Mesenchymal stem cell (in vitro differentiated cells and primary cell): ENCODE data around the gene SOCS3.

ENCODE experiments used
- DNase-seq: peaks from one replicate; pipeline ENCODE4 v3.0.0-alpha.2; 2013
- H2AFZ ChIP-seq: one replicate; pipeline ENCODE4 v1.6.1; 2013; ENCODE audit warnings: low read depth, mild to moderate bottlenecking, control low read depth, inconsistent platforms, low read length, moderate library complexity
- H2AK5ac ChIP-seq: 2 replicates; pipeline ENCODE4 v1.6.1; 2013; ENCODE audit warnings: low read length, moderate library complexity, mild to moderate bottlenecking, inconsistent platforms; ENCODE audit not compliant: severe bottlenecking
- H2BK120ac ChIP-seq: one replicate; pipeline ENCODE4 v1.6.1; 2013; ENCODE audit warnings: low read depth, mild to moderate bottlenecking, inconsistent platforms, low read length, moderate library complexity
- H2BK12ac ChIP-seq, 2 experiments: one replicate each; pipeline ENCODE4 v1.6.1; 2013; ENCODE audit warnings: inconsistent platforms in 2 of 2, low read length in 2 of 2, mild to moderate bottlenecking in 2 of 2, moderate library complexity in 2 of 2, control low read depth in 1 of 2
- H2BK15ac ChIP-seq: one replicate; pipeline ENCODE4 v1.6.1; 2013; ENCODE audit warnings: mild to moderate bottlenecking, low read depth, inconsistent platforms; ENCODE audit not compliant: poor library complexity, severe bottlenecking
- H2BK5ac ChIP-seq: 2 replicates; pipeline ENCODE4 v1.6.1; 2013; ENCODE audit warnings: low read depth, mild to moderate bottlenecking, low read length, control low read depth, inconsistent platforms; ENCODE audit not compliant: poor library complexity, severe bottlenecking
- H3K14ac ChIP-seq, 2 experiments: one replicate each; pipeline ENCODE4 v1.6.1; 2013; ENCODE audit warnings: inconsistent platforms in 2 of 2, low read length in 2 of 2, control low read depth in 1 of 2, mild to moderate bottlenecking in 1 of 2, moderate library complexity in 1 of 2
- H3K18ac ChIP-seq, 2 experiments: one replicate each; pipeline ENCODE4 v1.6.1; 2013; ENCODE audit warnings: inconsistent platforms in 2 of 2, low read length in 2 of 2, control low read depth in 1 of 2, low read depth in 1 of 2, mild to moderate bottlenecking in 1 of 2
- H3K23ac ChIP-seq, 2 experiments: one replicate each; pipeline ENCODE4 v1.6.1; 2013; ENCODE audit warnings: inconsistent platforms in 2 of 2, low read length in 2 of 2, mild to moderate bottlenecking in 2 of 2, moderate library complexity in 2 of 2, control low read depth in 1 of 2
- H3K27ac ChIP-seq: 2 replicates; pipeline ENCODE4 v1.5.1; 2013; ENCODE audit warnings: mild to moderate bottlenecking, moderate library complexity, low read length, control low read depth, inconsistent platforms; ENCODE audit not compliant: poor library complexity, severe bottlenecking
- H3K27me3 ChIP-seq, 2 experiments: 2 replicates each; pipeline versions ENCODE4 v1.6.1 to v1.7.0; 2013; ENCODE audit warnings: low read length in 2 of 2, mild to moderate bottlenecking in 2 of 2, moderate library complexity in 2 of 2, control low read depth in 1 of 2, inconsistent platforms in 1 of 2; ENCODE audit not compliant: control insufficient read depth in 1 of 2, insufficient read depth in 1 of 2
- H3K36me3 ChIP-seq, 2 experiments: 2 replicates each; pipeline versions ENCODE4 v1.6.1 to v1.7.0; 2013; ENCODE audit warnings: low read length in 2 of 2, control low read depth in 1 of 2, inconsistent platforms in 1 of 2, low read depth in 1 of 2, mild to moderate bottlenecking in 1 of 2; ENCODE audit not compliant: insufficient read depth in 2 of 2, control insufficient read depth in 1 of 2
- H3K4ac ChIP-seq, 2 experiments: one replicate each; pipeline ENCODE4 v1.6.1; 2013; ENCODE audit warnings: inconsistent platforms in 2 of 2, low read length in 2 of 2, mild to moderate bottlenecking in 2 of 2, moderate library complexity in 2 of 2, control low read depth in 1 of 2, low read depth in 1 of 2
- H3K4me1 ChIP-seq: 2 replicates; pipeline ENCODE4 v1.6.1; 2013; ENCODE audit warnings: low read depth, low read length, control low read depth; ENCODE audit not compliant: control insufficient read depth, insufficient read depth
- H3K4me2 ChIP-seq: 2 replicates; pipeline ENCODE4 v1.6.1; 2013; ENCODE audit warnings: low read length, mild to moderate bottlenecking, inconsistent platforms; ENCODE audit not compliant: poor library complexity, severe bottlenecking
- H3K4me3 ChIP-seq, 2 experiments: 2 replicates each; pipeline versions ENCODE4 v1.5.1 to v1.7.0; 2013; ENCODE audit warnings: low read length in 2 of 2, mild to moderate bottlenecking in 2 of 2, control low read depth in 1 of 2, low read depth in 1 of 2; ENCODE audit not compliant: insufficient read depth in 1 of 2
- H3K79me1 ChIP-seq: replicated peaks from 2 replicates; pipeline ENCODE4 v1.6.1; 2013; ENCODE audit warnings: mild to moderate bottlenecking, control low read depth, low read length, inconsistent platforms; ENCODE audit not compliant: poor library complexity, severe bottlenecking
- H3K9ac ChIP-seq: 2 replicates; pipeline ENCODE4 v1.7.0; 2013; ENCODE audit warnings: mild to moderate bottlenecking, low read length, moderate library complexity
- H3K9me3 ChIP-seq: 2 replicates; pipeline ENCODE4 v1.7.0; 2013; ENCODE audit warnings: mild to moderate bottlenecking, low read length; ENCODE audit not compliant: control insufficient read depth
- H4K8ac ChIP-seq: one replicate; pipeline ENCODE4 v1.6.1; 2013; ENCODE audit warnings: inconsistent platforms, mild to moderate bottlenecking, low read length, moderate library complexity
- H4K91ac ChIP-seq: one replicate; pipeline ENCODE4 v1.6.1; 2013; ENCODE audit warnings: mild to moderate bottlenecking, low read length, inconsistent platforms
- WGBS: methylation state at CpG from one replicate; pipeline ENCODE4 v1.1.7; 2013; ENCODE audit warnings: mixed read lengths; 5-methylcytosine and 5-hydroxymethylcytosine counted together

SOCS3 gene

GRCh38 chr17:78365561-78366108 is 5.8 kb upstream of the SOCS3 start:
- H3K4me2 ChIP-seq = peak overlapping the region; percentile 14
- H4K8ac ChIP-seq = peak overlapping the region; percentile 91
- H2AK5ac ChIP-seq = peak overlapping the region; percentile 89
- peak overlapping the region; percentile 97 for H2BK5ac ChIP-seq
- H3K27me3 ChIP-seq = no peaks in the 10 kb centered on the region
- H3K36me3 ChIP-seq = no peaks in the 10 kb centered on the region
- H3K79me1 ChIP-seq = no peaks in the 10 kb centered on the region
- peak overlapping the region; percentile 82 for H2BK120ac ChIP-seq
- H2AFZ ChIP-seq = no peak overlapping the region
- no peak overlapping the region for H3K4me3 ChIP-seq
- peak; percentile 50 for DNase-seq
- H3K14ac ChIP-seq = no peak overlapping the region
- H2BK12ac ChIP-seq = peak overlapping the region; percentile 69 to 90
- peak overlapping the region; percentile 99 for H3K27ac ChIP-seq
- H3K18ac ChIP-seq = peak overlapping the region; percentile 82 to 91
- H3K4ac ChIP-seq = peak overlapping the region; percentile 55 to 83
- H4K91ac ChIP-seq = peak overlapping the region; percentile 89
- no peak overlapping the region for H3K23ac ChIP-seq
- H2BK15ac ChIP-seq = peak overlapping the region; percentile 66
- H3K4me1 ChIP-seq = peaks cover 45% of the 10 kb centered on the region
- 18% methylated on average over 13 of the region's 16 CpGs for WGBS
- no peaks in the 10 kb centered on the region for H3K9me3 ChIP-seq
- H3K9ac ChIP-seq = peak overlapping the region; percentile 26

- no peaks in the 10 kb centered on the region for H3K9me3 ChIP-seq
- H4K91ac ChIP-seq = peak overlapping the region; percentile 44
- H3K79me1 ChIP-seq = no peaks in the 10 kb centered on the region
- H2AFZ ChIP-seq = no peak overlapping the region
- H4K8ac ChIP-seq = peak overlapping the region; percentile 33
- H3K4me1 ChIP-seq = peaks cover 48% of the 10 kb centered on the region
- H2AK5ac ChIP-seq = peak overlapping the region; percentile 75
- peak overlapping the region; percentile 56 for H2BK120ac ChIP-seq
- H3K27me3 ChIP-seq = no peaks in the 10 kb centered on the region
- H3K4ac ChIP-seq = peak overlapping the region; percentile 55 to 62
- peak overlapping the region; percentile 23 to 82 for H3K18ac ChIP-seq
- 66% methylated on average over 25 of the region's 26 CpGs for WGBS
- no peak overlapping the region for H3K4me2 ChIP-seq
- H2BK15ac ChIP-seq = peak overlapping the region; percentile 62
- peak overlapping the region; percentile 94 for H2BK5ac ChIP-seq
- H3K14ac ChIP-seq = no peak overlapping the region
- no peak overlapping the region for H3K23ac ChIP-seq
- peak overlapping the region; percentile 99 for H3K27ac ChIP-seq
- no peak overlapping the region for H3K4me3 ChIP-seq
- H2BK12ac ChIP-seq = peak overlapping the region; percentile 65 to 80
- no peak overlapping the region for H3K9ac ChIP-seq
- no peaks in the 10 kb centered on the region for H3K36me3 ChIP-seq
- DNase-seq = no peak
Measured at GRCh38 chr17:78364436-78365281, 4.8 kb upstream of the SOCS3 start.

- H4K91ac ChIP-seq = no peak overlapping the region
- no peak for DNase-seq
- no peaks in the 10 kb centered on the region for H3K9me3 ChIP-seq
- peak overlapping the region; percentile 10 to 12 for H2BK12ac ChIP-seq
- H2BK5ac ChIP-seq = no peak overlapping the region
- H2AK5ac ChIP-seq = peak overlapping the region; percentile 66
- H2AFZ ChIP-seq = no peak overlapping the region
- peaks cover 50% of the 10 kb centered on the region for H3K4me1 ChIP-seq
- H3K27ac ChIP-seq = no peak overlapping the region
- H3K27me3 ChIP-seq = no peaks in the 10 kb centered on the region
- no peak overlapping the region for H4K8ac ChIP-seq
- H3K4me2 ChIP-seq = no peak overlapping the region
- no peaks in the 10 kb centered on the region for H3K79me1 ChIP-seq
- no peak overlapping the region for H3K4me3 ChIP-seq
- H3K14ac ChIP-seq = no peak overlapping the region
- WGBS = 88% methylated on average over 7 of the region's 7 CpGs
- H3K36me3 ChIP-seq = peaks cover 11 to 13% of the 10 kb centered on the region in 2 experiments
- H3K4ac ChIP-seq = no peak overlapping the region
- no peak overlapping the region for H3K9ac ChIP-seq
- no peak overlapping the region for H3K18ac ChIP-seq
- H2BK120ac ChIP-seq = no peak overlapping the region
- H3K23ac ChIP-seq = no peak overlapping the region
- no peak overlapping the region for H2BK15ac ChIP-seq
Measured at GRCh38 chr17:78362671-78363070, 2.8 kb upstream of the SOCS3 start.

GRCh38 chr17:78362232-78362631 is 2.4 kb upstream of the SOCS3 start:
- Histone ChIP-seq H4K91ac (no peak overlapping the region), H3K14ac (no peak overlapping the region), H3K36me3 (peaks cover 15 to 17% of the 10 kb centered on the region in 2 experiments), H3K4me2 (no peak overlapping the region), H3K4me3 (no peak overlapping the region), H2AK5ac (peak overlapping the region; percentile 76), H3K18ac (no peak overlapping the region), H3K4me1 (peaks cover 52% of the 10 kb centered on the region), H3K79me1 (no peaks in the 10 kb centered on the region), H2BK5ac (no peak overlapping the region), H3K4ac (no peak overlapping the region), H3K9ac (no peak overlapping the region), H2BK120ac (no peak overlapping the region), H2AFZ (no peak overlapping the region), H3K27ac (no peak overlapping the region), H2BK15ac (no peak overlapping the region), H4K8ac (no peak overlapping the region), H2BK12ac (no peak overlapping the region), H3K23ac (no peak overlapping the region), H3K9me3 (no peaks in the 10 kb centered on the region), H3K27me3 (no peaks in the 10 kb centered on the region)
- no peak for DNase-seq
- 100% methylated on average over 1 of the region's 5 CpGs for WGBS
